SIG-M5 (cell line): ENCODE data around the gene WDR36.
A peak's percentile ranks its signal among the peaks of the same experiment; 100 is the strongest.

Experiments
- DNase-seq: peaks from one replicate; lab custom pipeline; 2025; lab: John Stamatoyannopoulos, UW

The WDR36 gene

DNA sequence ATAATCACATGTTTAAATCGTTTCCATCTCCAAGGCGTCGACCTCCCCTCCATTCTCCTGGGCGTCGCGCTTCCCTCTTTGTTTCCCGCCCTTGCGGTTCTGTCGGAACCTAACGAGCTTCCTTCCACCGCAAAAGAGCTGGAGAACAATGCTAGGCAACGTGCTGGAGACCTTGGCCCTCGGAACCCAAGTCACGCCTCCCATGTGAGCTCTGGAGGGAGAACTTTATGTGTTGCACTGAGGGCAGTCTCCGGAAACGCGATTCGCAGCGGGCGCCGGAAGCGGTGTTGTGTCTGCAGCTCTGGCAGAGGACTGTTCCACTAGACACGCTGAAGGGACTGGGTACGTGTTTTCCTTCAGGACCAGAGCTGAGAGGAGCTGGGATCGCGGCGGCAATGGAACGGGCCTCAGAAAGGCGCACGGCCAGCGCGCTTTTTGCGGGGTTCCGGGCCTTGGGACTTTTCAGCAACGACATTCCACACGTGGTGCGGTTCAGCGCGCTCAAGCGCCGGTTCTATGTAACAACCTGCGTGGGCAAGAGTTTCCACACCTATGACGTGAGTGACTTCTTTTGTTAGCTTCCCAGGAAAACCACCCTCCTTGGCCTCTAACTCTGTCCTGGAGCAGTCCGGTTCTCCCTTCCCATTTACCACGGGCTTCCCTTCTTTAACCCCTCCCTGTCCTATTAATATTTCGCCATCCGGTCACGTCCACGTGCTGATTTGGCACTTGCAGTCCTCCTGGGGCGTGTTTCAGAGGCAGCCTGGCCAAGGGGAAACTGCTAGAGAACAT is at the start of gene WDR36:
TSS of gene WDR36 (plus strand) at position 287 of the 792 bp plus-strand sequence. CDS start at position 396, 109 bp downstream.
- peak; percentile 63 for DNase-seq

DNA sequence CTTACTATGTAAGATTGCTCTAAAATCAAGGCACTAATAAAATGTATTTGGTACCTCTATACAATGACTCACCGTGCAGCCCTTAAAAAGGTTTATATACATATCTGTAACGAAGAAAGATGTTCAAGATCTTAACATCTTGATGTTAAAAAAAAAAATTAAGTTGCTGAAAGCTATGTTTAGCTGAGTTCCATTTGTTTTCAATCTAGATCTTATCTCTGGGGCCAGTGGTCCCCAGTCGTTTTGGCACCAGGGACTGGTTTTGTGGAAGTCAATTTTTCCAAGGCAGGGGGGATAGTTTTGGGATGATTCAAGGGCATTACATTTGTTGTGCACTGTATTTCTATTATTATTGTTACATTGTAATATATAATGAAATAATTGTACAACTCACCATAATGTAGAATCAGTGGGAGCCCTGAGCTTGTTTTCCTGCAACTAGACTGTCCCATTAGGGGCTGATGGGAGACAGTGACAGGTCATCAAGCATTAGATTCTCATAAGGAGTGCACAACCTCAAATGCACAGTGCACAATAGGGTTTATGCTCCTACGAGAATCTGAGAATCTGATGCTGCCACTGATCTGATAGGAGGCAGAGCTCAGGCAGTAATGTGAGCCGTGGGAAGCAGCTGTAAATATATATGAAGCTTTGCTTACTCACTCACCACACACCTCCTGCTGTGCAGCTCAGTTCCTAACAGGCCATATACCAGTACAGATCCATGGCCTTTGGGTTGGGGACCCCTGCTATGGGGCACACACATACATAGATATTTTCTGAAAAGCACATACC is 48.2 kb upstream of the WDR36 start:
- no peak for DNase-seq

DNA sequence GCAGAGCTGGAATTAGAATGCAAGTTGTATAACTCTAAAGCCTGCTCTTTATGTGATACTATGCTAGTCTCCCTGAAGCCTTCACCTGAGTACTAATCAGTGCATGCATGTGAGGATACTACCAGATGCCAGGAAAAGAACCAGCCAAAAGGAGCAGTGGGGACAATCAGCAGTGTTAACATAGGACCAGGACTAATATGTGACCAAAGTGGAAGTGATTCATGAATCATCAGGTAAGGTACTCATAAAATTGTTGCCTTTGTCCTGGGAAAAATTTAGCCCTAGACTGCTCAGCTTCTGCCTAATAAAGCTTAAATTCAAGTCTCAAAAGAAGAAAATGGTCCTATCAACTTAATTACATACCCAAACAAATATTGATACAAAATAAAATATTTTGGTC is 34.1 kb upstream of the WDR36 start:
- no peak for DNase-seq

DNA sequence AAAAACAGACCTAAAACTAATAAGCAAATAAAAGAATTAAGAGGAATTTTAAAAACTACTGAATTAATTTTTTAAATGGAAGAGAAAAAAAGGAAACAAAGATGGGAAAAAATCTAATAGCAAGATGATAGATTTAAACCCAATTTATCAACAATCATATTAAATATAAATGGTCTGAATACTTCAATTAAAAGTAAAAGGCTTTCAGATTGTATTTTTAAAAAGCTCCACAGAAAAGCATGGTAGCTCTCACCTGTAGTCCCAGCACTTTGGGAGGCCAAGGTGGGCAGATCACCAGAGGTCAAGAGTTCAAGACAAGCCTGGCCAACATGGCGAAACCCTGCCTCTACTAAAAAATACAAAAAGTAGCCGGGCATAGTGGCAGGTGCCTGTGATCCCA is 32.0 kb upstream of the WDR36 start:
- DNase-seq = no peak

DNA sequence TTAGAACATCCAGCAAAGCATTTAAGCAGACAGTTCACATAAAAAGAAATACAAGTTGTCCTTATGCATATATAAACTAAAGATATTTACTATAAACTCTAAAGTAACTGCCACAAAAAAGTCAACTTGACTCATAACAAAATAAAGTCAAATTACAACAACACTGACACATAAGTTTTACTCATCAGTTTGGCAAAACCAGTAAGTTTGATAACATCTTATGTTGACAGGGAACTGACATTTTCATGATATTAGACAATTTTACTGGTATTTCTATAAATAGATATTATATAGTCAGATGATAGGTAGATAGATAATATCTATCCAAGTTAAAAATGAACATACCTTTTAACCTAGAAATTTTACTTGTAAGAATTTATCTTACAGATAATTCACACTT is 30.5 kb upstream of the WDR36 start:
- no peak for DNase-seq

DNA sequence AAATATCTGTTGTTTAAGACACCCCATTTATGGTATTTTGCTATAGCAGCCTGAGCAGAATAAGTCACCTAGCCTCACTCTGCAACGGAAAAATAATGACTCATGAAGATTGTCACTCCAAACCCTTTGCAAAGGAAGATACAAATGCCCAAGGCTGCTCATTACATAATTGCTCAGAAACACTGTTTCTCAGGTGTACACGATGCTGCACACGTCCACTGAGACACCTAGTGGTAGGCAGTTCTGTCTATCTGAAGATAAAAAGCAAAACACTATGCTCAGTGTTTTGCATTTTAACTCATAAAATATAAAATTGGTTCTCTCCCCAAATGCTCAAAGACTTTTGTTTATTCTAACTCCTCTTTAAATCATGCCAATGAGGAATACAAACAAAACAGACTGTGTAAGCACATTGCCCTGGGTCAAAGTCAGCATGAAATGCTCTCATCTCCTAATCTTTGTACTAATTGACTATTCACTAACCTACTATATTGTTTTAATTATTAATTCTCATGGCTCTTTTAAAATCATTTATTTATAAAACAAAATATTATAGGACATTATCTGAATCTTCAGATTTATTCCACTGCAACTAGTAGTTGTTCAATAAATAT is 28.3 kb upstream of the WDR36 start:
- no peak for DNase-seq

DNA sequence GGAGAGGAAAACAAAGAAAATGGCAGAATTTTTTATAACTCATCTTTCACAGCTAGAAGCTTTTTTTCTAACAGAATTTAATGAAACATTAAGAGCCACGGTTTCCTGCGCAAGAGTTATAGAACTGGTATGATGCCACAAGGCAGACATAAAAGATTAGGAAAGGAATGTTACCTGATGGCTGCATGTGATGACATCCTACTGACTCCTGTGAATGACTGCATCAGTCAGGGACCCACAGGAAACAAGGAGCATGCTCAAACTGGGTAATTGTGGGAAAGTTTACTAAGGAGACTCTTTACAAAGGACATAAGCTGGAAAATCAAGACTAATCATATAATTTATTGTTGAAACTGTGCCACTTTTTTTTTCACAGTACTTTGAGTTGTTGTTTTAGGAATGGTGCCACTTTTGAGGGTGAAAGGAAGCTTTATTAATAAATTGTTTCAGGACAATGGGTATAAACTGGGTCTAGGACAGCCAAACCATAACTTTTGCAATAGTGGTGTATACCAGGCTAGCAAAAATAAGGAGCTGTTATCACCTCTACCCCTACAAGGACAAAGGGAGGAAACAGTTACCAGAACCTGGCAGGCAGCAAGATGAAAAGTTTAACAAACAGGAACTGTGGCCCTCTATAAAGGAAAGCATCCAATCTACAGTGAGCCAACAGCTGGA is 25.7 kb upstream of the WDR36 start:
- DNase-seq = no peak

DNA sequence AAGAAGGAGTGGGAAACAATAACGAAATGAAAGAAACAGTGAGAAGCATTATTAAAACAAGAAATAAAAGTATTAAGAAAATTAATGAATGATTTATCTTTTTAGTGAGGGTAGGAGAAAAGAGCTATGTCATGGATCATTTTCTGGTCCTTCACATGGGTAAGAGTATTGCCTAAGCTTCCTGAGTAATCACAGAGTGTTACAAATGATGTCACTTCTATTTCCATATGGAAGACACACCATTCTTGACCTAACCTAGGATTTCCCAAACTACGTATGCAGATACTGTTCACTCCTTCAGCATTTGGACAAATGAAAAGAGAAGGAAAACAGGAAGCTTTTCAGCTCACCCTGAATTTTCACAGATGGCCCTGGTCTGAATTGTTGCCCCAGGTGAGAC is 23.9 kb upstream of the WDR36 start:
- DNase-seq = no peak

DNA sequence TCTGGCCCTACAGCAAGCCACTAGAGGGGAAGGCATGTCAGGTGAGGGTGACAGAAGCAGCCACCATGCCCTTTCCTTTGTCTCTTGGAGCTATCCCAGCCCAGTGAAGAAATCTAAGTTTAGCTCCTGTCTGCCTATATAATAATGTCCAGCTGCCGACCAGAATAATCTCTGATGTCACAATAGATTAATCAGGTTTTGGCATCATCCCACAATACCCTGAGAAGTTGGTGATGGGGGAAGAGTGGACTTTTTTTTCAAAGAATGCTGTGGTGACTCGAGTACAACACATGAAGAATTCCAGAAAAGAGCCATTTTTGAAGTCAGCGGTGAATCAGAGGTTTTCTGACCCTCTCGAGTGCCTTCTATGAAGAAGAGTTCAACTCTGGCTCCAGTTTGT is 22.3 kb upstream of the WDR36 start:
- DNase-seq = no peak

DNA sequence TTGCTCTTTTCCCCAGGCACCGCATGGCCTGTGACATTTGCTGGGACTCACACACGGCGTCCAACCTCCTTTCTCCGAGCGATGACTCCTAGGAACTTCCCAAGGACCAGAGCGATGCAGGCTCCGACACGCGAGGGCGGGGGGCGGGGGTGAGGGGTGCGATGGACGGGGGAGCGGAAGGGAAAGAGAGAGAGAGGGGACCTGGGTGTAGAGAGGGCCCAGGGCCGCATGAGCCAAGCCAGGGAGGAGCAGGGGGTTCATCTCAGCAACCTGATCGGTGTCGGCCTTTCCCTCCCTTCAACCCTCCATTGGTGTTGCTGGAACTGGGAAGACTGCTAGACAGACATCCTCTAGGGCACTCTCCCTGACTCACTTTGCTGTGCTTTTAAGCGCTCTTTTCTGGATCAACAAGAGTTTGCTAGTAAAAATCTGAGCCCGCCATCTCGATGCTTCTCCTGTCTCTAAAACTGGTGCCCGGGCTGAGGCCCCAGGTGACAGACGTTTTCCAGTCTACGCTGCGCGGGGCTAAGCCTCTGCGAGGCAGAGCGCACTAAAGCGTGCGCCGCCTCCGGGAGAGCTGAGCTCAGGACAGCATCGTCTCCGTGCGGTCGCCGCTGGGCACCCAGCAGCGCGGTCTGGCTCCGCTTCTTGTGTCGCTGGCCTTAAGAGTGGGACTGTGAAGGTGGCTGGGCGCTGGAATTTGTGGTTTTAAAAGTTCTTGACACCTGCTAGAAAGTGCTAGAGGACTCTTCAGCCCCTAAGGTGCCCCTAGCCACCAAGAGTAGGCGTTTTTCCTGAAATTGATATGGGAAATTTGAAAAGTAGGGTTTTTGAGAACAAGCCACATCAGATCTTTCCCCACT is 21.6 kb upstream of the WDR36 start:
- no peak for DNase-seq

DNA sequence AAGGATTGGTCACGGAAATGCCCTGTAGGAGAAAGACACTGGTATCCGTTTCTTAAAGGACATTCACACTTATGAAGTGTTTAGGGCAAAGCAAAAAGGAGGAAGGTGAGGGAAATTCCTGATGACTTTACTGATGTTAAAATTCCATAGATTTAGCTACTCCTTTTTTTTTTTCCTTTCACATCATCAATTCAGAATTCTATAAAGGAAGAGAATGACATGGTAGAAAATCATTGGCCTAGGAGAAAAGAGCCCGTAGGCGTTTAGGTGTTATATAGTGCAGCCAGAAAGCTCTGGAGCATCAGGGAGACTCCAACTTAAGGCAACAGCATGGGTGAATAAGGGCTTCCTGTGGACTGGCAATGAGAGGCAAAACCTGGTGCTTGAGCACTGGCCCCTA is 20.7 kb upstream of the WDR36 start, which contains the start of gene TSLP:
TSS of gene TSLP (plus strand) at position 301 of the 400 bp plus-strand sequence. CDS start 178 bp downstream, outside the sequence.
- no peak for DNase-seq

DNA sequence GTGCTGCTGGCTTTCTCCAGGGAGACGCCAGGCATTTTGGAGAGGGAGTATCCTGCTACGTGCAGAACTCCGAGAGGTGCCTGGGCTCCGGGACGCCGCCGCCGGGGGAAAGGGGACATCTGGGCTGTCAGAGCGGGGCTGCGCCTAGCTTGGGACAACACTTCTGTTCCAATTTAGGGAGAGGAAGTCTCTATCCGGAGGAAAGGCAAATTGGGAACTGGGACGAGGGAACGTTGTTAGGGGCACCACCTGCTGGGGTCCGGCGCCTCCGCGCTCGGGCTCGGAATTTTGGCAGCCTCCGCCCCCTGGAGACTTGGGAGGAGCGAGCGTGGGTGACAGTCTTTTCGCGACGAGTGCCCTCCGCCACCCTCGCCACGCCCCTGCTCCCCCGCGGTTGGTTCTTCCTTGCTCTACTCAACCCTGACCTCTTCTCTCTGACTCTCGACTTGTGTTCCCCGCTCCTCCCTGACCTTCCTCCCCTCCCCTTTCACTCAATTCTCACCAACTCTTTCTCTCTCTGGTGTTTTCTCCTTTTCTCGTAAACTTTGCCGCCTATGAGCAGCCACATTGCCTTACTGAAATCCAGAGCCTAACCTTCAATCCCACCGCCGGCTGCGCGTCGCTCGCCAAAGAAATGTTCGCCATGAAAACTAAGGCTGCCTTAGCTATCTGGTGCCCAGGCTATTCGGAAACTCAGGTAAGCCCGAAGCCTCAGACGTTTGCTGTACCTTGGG is 19.0 kb upstream of the WDR36 start:
- DNase-seq = no peak

DNA sequence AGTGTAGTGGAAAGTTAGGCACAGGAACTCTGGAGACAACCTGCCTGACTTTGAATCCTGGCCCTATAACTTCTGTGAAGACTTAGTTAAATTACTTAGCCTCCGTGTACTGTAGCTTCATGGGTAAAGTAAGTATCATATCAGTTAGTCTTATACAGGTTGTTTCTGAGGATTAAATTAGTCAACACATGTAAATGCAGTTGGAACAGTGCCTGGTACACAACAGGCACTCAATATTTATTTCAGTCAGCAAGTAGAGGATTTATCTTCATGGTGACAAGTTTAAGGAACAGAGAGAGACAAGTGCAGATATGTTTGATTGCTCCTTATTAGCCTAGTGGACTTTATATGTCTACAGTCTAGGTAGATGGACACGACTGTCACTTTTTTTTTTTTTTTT is 17.9 kb upstream of the WDR36 start:
- DNase-seq = no peak

DNA sequence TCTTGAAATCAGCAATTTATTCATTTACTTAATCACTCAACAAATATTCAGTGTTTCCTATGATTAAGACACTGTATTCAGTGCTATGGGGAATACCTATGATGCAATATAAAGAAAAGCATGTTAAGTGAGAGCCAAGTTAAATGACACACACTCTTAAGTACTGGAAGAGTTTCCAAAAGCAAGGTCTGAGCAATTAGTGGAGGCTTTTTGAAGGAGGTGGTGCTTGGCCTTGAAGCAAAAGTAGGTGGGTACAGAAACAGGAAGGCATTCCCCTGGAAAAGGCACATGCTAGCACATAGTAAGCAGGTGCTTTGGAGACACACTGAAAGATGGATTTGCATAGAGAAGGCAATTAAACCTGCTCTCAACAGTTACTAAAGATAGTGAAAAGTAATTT is 16.6 kb upstream of the WDR36 start:
- DNase-seq = no peak

DNA sequence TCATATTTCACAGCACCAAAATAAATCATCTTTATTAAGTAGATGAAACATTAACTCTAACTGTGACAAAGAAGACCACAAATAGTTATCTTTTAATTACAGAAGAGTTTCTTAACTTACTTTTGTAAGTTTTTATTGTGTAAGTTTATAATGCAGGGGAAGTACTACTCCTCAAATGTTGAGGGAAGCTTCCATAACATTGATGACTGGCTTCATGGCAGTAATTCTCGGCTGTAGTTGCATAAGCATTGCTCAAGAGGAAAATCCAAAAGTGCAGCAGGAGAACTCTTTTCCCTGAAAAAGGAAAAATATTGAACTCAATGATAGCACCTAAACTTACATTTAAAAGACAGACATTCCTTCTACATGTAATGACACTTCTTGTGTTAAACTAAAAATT is 16.1 kb upstream of the WDR36 start:
- no peak for DNase-seq

DNA sequence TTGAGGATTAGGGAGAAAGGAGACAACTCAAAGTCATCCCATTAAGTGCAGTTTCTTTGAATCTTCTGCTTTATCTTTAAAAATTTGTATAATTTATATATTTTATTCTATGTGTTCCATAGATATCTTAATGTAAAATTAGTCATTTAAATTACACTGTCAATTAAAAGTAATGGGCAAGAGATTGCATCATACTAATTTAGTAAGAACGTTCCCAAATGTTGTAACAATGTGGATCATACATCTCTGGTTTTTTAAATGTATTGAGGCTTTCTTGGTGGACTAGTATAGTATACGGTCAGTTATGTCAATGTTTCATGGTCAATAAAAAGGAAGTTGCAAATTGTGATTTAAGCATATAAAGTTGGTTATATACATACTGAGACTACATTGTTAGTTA is 14.5 kb upstream of the WDR36 start:
- no peak for DNase-seq

DNA sequence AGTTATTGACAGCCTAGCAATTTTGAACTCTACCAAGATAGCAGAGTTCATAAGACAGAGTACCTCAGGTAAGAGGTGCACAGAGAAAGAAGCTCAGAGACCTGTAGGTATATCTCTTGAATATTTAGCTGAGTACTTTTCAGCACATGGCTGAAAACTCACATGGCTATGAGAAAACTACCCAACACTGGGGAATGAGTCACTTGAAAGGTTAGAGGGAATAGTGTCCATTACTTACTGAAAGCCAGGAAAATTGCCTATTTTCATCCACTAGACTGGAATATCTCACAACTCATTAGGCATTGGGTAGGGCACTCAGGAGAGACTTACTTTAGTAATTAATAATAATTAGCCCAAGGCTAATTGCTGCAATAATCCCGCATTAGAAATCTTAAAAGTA is 12.3 kb upstream of the WDR36 start:
- no peak for DNase-seq

DNA sequence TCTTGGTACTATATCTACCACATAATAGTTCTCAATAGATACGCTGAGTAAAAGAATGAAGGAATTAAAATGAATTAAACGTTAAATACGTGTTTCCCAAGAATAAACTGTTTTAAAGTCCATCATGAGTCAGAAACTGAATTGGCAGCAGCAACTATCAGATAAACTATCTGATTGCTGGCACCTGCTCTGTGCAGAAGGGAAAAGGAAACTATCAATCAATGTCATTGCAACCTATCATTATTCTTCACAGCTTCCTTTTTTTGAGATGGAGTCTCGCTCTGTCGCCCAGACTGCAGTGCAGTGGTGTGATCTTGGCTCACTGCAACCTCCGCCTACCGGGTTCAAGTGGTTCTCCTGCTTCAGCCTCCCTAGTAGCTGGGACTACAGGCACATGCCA is 8.8 kb upstream of the WDR36 start:
- DNase-seq = no peak

DNA sequence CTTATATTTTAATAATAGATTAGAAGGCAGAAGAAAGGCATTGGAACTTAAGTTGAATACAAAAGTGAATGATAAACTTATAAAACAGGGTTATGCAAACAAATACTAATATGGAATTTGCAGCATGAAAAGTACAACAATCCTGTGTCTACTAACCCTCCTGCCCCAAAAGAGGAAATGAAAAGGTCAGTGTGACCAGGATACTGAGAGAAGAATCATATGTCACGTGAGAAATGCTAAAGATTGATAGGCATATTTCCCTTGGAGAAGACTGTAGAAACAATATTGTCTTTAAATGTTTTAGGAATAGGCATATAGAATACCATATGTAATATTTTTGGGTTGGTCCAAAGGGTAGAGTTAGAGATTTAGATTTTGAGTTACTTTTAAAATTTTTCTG is 3.8 kb downstream of the WDR36 start:
- no peak for DNase-seq

DNA sequence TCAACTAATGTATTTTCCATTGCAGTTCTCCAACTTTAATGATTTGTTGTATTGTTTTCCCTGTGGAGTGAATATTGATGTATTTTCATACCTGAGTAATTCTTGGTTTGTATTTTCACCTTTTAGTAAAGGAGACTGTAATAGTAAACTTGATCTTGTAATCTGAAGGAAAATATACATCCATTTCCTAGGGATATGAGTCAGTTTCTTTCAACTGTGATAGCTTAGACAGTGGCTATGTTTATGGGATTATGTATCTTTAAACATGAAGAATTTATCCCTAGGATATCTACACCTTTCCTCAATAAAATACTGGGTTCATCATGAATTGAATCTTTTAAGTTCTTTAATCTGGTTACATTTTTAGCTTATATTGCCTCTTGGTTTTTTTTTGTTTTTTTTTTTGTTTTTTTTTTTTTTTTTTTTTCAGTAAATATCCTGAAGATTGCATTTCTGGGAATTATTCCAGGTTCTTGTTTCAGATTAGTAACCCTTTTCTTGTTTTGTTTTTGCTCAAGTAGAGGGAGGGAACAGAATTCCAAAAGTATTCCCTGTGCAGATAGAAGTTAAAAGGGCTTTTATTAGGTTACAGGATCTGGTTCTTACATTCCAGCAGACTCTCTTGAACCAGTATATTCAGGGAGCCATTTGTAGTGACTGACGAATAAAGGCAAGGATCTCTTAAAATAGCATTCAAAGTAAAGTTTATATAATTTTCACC is 7.1 kb downstream of the WDR36 start:
- no peak for DNase-seq
